Adrenal gland (tissue), 12 donors: ENCODE measurements around the gene CHMP1A. TPM values are rescaled to one million over a fixed set of nuclear protein-coding genes. Genes with fewer than 3 reads are reported as not detected.
"Not testable (repeated sequence)": the region's sequence is repeated elsewhere in the genome, so short reads cannot be mapped to it uniquely, and the experiment has no call there.

Experiments used
- DNase-seq, 7 donors: peaks; one replicate each; pipeline ENCODE4 v3.0.0-alpha.2; 2019 to 2020
- H3K27ac ChIP-seq, 5 donors: fragments of 200-600 bp; sonication (generic) in 4 of 5; 1 replicate in 3 of 5; 2 replicates in 2 of 5; pipeline versions ENCODE4 v1.5.1 to v1.8.0; 2016 to 2020; ENCODE audit warnings: mild to moderate bottlenecking in 1 of 5
- H3K27me3 ChIP-seq: fragments of 200-600 bp; 2 replicates; pipeline ENCODE4 v1.8.0; 2021
- H3K36me3 ChIP-seq, 2 donors: fragments of 200-600 bp; replicated peaks in 1 of 2; 1 replicate in 1 of 2; 2 replicates in 1 of 2; pipeline versions ENCODE4 v1.5.1 to v1.8.0; 2018 to 2022
- H3K4me1 ChIP-seq, 2 donors: fragments of 200-600 bp; replicated peaks in 1 of 2; 1 replicate in 1 of 2; 2 replicates in 1 of 2; pipeline versions ENCODE4 v1.5.1 to v1.8.0; 2018 to 2021
- H3K4me3 ChIP-seq, 4 donors: fragments of 200-600 bp; sonication (generic) in 3 of 4; one replicate each; pipeline ENCODE4 v1.5.1; 2016 to 2018
- H3K9me3 ChIP-seq, 3 donors: fragments of 200-600 bp; sonication (generic) in 1 of 3; replicated peaks in 1 of 3; 1 replicate in 2 of 3; 2 replicates in 1 of 3; pipeline versions ENCODE4 v1.5.1 to v1.8.0; 2016 to 2021
- CTCF ChIP-seq, 6 experiments: fragments of 450-650 bp in 4 of 6; fragments of 200-600 bp in 2 of 6; sonication (generic) in 1 of 6; IDR thresholded peaks; 1 replicate in 5 of 6; 2 replicates in 1 of 6; pipeline versions ENCODE4 v1.5.1 to v1.8.0; 2016 to 2021; ENCODE audit warnings: antibody characterized with exemption in 6 of 6, mild to moderate bottlenecking in 2 of 6, moderate library complexity in 1 of 6
- POLR2A ChIP-seq, 2 donors: fragments of 450-650 bp; IDR thresholded peaks; one replicate each; pipeline ENCODE4 v1.6.1; 2017; ENCODE audit warnings: antibody characterized with exemption in 2 of 2, mild to moderate bottlenecking in 2 of 2, moderate library complexity in 1 of 2
- WGBS, 4 donors: extraction: QIAGEN DNeasy Blood & Tissue Kit in 2 of 4; methylation state at CpG; one replicate each; pipeline versions ENCODE4 v1.1.5 to v1.1.7; 2013 to 2017; 5-methylcytosine and 5-hydroxymethylcytosine counted together
- intact Hi-C, 2 donors: fragments of 100-400 bp; cut with DNase I; formaldehyde crosslinking; loops; one replicate each; pipeline versions ENCODE4 v1.14.1 to v1.15.0; 2022 to 2023
- polyA plus RNA-seq, 3 donors: library from polyadenylated mRNA; stranded (reverse); fragments of 200-250 nt in 2 of 3; fragments of 350-450 nt in 1 of 3; fragmentation: Illumina TruSeq in 1 of 3; extraction: RNeasy Lipid Tissue Mini Kit (QIAGEN cat#74804) in 1 of 3; gene quantifications; one replicate each; pipeline ENCODE4 v1.2.3, GENCODE V29; 2013 to 2014
- total RNA-seq, 9 donors: library from RNA; depleted of rRNA in 4 of 9; stranded (reverse); fragments of >200 nt in 4 of 9; fragments of 120-200 nt in 1 of 9; fragmentation: NEBNext Ultra II Directional in 1 of 9; extraction: Animal tissue kit (Norgen Biotek cat#: 25700) in 1 of 9; gene quantifications; one replicate each; pipeline versions ENCODE4 v1.1.0 to v1.2.4, GENCODE V29; 2013 to 2023
- donor health status: healthy with polysubstance abuse.
- donor health status: Bipolar disorder and iron deficiency.
- donor health status: DM: yes; HTN: yes; CAD: no.
- donor health status: DM: no; HTN: no; CAD: no.
- donor health status: DM: no; HTN: no; CAD: no.
- donor health status: DM: yes; HTN: yes; CAD: no.

Gene CHMP1A
- total and polyA plus RNA-seq, 12 donors = 32.5 to 100.0 (median 64.6) TPM

- 88 to 95% (median 93%) methylated on average over 14 to 16 of the region's 16 CpGs for WGBS, 4 donors
- H3K4me3 ChIP-seq = no peak overlapping the region
- peaks cover 8 to 10% of the 10 kb centered on the region in 2 donors for H3K4me1 ChIP-seq
- H3K9me3 ChIP-seq = no peaks in the 10 kb centered on the region
- no peak overlapping the region for H3K27ac ChIP-seq
- TF ChIP-seq POLR2A (IDR thresholded peaks at IDR 0.05) = no peak
- no peak for TF ChIP-seq CTCF (IDR thresholded peaks at IDR 0.05)
- no peak for DNase-seq
- intact Hi-C loops = no loop called here
- H3K36me3 ChIP-seq = peaks cover 0 to 54% of the 10 kb centered on the region in 2 donors
- H3K27me3 ChIP-seq = no peaks in the 10 kb centered on the region
These were observed 32.9 kb upstream of the CHMP1A start for GRCh38 chr16:89690392-89690901.

- 78 to 92% (median 90%) methylated on average over 4 of the region's 4 CpGs for WGBS, 4 donors
- intact Hi-C loops = not testable (repeated sequence)
These were observed 32.1 kb upstream of the CHMP1A start for GRCh38 chr16:89689621-89690020.

GRCh38 chr16:89689142-89689541 is 31.6 kb upstream of the CHMP1A start:
- H3K4me3 ChIP-seq = no peak overlapping the region
- intact Hi-C loops = no loop called here

More at GRCh38 chr16:89689621-89690020, 32.1 kb upstream of the CHMP1A start:
- H3K9me3 ChIP-seq, H3K27me3 ChIP-seq, DNase-seq, H3K4me3 ChIP-seq, H3K27ac ChIP-seq, H3K4me1 ChIP-seq: not testable (repeated sequence)
- H3K36me3 ChIP-seq = peaks cover 0 to 49% of the 10 kb centered on the region in 2 donors

GRCh38 chr16:89688395-89688794 is 30.9 kb upstream of the CHMP1A start:
- intact Hi-C loops = no loop called here
- H3K9me3 ChIP-seq = no peaks in the 10 kb centered on the region
- peaks cover 0 to 37% of the 10 kb centered on the region in 2 donors for H3K36me3 ChIP-seq
- DNase-seq = no peak
- TF ChIP-seq CTCF (IDR thresholded peaks at IDR 0.05) (no peak), POLR2A (IDR thresholded peaks at IDR 0.05) (no peak)
- 86 to 96% (median 88%) methylated on average over 5 of the region's 5 CpGs for WGBS, 4 donors
- no peak overlapping the region for H3K27ac ChIP-seq
- H3K4me3 ChIP-seq = no peak overlapping the region
- H3K4me1 ChIP-seq = peaks cover 8 to 10% of the 10 kb centered on the region in 2 donors
- no peaks in the 10 kb centered on the region for H3K27me3 ChIP-seq

More at GRCh38 chr16:89689142-89689541, 31.6 kb upstream of the CHMP1A start:
- Histone ChIP-seq H3K9me3 (no peaks in the 10 kb centered on the region), H3K36me3 (peaks cover 0 to 44% of the 10 kb centered on the region in 2 donors), H3K27ac (no peak overlapping the region), H3K4me1 (peaks cover 8 to 10% of the 10 kb centered on the region in 2 donors), H3K27me3 (no peaks in the 10 kb centered on the region)
- TF ChIP-seq CTCF (IDR thresholded peaks at IDR 0.05) (no peak), POLR2A (IDR thresholded peaks at IDR 0.05) (no peak)
- WGBS, 4 donors = 92 to 97% (median 93%) methylated on average over 11 to 13 of the region's 13 CpGs
- DNase-seq = no peak
